Measurements from ENCODE around the gene PODXL2.

PODXL2 gene

GRCh38 chr3:127675651-127676391, 46.8 kb downstream of the PODXL2 start:
- DNase-seq (ENCODE audit: extremely low read depth, insufficient read length): no peak
- Histone ChIP-seq H3K27me3 (replicated peaks; ENCODE audit: control insufficient read depth, insufficient read depth, low read length) (no peaks in the 10 kb centered on the region), H3K4me3 (replicated peaks; ENCODE audit: low read depth, low read length) (no peak overlapping the region), H3K36me3 (ENCODE audit: control insufficient read depth, insufficient read depth, low read length) (no peaks in the 10 kb centered on the region)
- TF ChIP-seq, protein P1, sequence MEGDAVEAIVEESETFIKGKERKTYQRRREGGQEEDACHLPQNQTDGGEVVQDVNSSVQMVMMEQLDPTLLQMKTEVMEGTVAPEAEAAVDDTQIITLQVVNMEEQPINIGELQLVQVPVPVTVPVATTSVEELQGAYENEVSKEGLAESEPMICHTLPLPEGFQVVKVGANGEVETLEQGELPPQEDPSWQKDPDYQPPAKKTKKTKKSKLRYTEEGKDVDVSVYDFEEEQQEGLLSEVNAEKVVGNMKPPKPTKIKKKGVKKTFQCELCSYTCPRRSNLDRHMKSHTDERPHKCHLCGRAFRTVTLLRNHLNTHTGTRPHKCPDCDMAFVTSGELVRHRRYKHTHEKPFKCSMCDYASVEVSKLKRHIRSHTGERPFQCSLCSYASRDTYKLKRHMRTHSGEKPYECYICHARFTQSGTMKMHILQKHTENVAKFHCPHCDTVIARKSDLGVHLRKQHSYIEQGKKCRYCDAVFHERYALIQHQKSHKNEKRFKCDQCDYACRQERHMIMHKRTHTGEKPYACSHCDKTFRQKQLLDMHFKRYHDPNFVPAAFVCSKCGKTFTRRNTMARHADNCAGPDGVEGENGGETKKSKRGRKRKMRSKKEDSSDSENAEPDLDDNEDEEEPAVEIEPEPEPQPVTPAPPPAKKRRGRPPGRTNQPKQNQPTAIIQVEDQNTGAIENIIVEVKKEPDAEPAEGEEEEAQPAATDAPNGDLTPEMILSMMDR (IDR thresholded peaks at IDR 0.05; ENCODE audit: insufficient read depth, low read length, poor library complexity, severe bottlenecking): no peak

DNA sequence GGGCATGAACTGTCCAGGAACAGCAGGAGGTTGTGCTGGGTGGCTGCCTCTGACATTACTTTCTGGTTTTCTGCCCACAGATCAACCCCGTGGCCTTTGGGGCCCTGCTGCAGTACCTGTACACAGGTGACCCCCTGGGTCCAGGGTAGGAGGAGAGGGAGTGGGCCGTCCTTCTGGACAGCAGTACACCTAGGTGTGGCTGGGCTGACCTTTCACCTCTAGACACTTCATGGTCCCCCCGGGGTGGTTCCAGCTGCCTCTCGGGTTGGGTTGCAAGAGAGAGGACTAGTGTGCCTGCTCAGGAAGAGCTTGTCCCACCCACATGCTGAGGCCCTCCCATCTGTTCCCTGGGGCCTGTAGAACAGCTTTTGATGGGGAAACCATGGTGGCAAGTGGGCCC, 47.5 kb downstream of the PODXL2 start:
- no peak overlapping the region for H3K4me3 ChIP-seq (replicated peaks; ENCODE audit: low read depth, low read length)
- TF ChIP-seq, protein P1 (IDR thresholded peaks at IDR 0.05; ENCODE audit: insufficient read depth, low read length, poor library complexity, severe bottlenecking): no peak
- no peaks in the 10 kb centered on the region for H3K27me3 ChIP-seq (replicated peaks; ENCODE audit: control insufficient read depth, insufficient read depth, low read length)
- no peak for DNase-seq (ENCODE audit: extremely low read depth, insufficient read length)
- H3K36me3 ChIP-seq (ENCODE audit: control insufficient read depth, insufficient read depth, low read length): no peaks in the 10 kb centered on the region

GRCh38 chr3:127676921-127677351, 48.0 kb downstream of the PODXL2 start:
- Histone ChIP-seq H3K27me3 (replicated peaks; ENCODE audit: control insufficient read depth, insufficient read depth, low read length) (no peaks in the 10 kb centered on the region), H3K36me3 (ENCODE audit: control insufficient read depth, insufficient read depth, low read length) (no peaks in the 10 kb centered on the region), H3K4me3 (replicated peaks; ENCODE audit: low read depth, low read length) (no peak overlapping the region)
- TF ChIP-seq, protein P1 (IDR thresholded peaks at IDR 0.05; ENCODE audit: insufficient read depth, low read length, poor library complexity, severe bottlenecking): no peak
- no peak for DNase-seq (ENCODE audit: extremely low read depth, insufficient read length)

DNA sequence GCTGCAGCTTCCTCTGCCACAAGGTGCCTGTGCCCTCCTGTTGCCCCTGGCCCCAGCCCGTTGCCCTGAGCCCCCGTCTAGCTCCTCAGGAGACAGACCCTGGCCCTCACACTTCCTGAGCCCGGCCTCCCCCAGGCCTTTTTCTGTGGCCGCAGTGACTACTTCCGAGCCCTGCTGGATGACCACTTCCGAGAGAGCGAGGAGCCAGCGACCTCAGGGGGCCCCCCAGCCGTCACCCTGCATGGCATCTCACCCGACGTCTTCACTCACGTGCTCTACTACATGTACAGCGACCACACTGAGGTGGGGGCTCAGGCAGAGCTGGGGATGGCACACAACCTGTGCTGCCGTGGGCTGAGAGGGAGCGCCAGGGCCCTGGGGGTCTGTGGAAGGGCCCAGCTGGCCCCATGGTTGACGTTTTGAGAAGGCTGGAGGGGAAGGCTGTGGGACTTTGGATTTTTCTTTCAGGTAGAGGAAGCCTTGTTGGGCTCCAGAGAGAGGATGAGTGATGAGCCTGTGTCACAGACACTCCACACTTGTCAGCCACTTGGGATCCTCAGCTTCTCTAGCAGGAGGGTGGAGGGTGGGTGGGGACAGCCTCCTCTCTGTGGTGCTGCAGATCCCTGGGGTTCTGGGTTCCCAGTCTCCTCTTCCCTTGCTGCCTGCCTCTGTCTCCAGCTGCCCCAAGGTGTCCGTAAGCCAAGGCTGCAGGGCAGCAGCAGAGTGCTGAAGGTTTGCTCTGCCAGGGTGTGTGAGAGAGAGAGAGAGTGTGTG, 48.7 kb downstream of the PODXL2 start:
- Histone ChIP-seq H3K27me3 (replicated peaks; ENCODE audit: control insufficient read depth, insufficient read depth, low read length) (no peaks in the 10 kb centered on the region), H3K4me3 (replicated peaks; ENCODE audit: low read depth, low read length) (no peak overlapping the region), H3K36me3 (ENCODE audit: control insufficient read depth, insufficient read depth, low read length) (no peaks in the 10 kb centered on the region)
- TF ChIP-seq, protein P1 (IDR thresholded peaks at IDR 0.05; ENCODE audit: insufficient read depth, low read length, poor library complexity, severe bottlenecking): no peak
- no peak for DNase-seq (ENCODE audit: extremely low read depth, insufficient read length)

DNA sequence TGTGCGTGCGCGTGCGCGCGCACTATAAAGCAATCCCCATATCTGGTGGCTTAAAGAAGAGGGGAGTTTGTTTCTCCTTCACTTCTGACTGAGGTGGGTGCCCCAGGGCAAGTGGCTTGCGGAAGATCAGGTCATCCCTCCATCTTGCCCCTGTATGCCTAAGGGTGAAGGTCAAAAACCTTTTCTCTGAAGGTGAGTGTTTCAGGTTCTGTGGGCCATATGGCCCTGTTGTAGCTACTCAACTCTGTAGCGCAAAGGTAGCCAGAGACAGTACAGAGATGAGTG, 49.3 kb downstream of the PODXL2 start:
- no peak for DNase-seq (ENCODE audit: extremely low read depth, insufficient read length)
- H3K27me3 ChIP-seq (replicated peaks; ENCODE audit: control insufficient read depth, insufficient read depth, low read length): no peaks in the 10 kb centered on the region
- no peak overlapping the region for H3K4me3 ChIP-seq (replicated peaks; ENCODE audit: low read depth, low read length)
- no peaks in the 10 kb centered on the region for H3K36me3 ChIP-seq (ENCODE audit: control insufficient read depth, insufficient read depth, low read length)
- TF ChIP-seq, protein P1 (IDR thresholded peaks at IDR 0.05; ENCODE audit: insufficient read depth, low read length, poor library complexity, severe bottlenecking): no peak
